Measurements from ENCODE around the gene DDX17.
A peak's percentile ranks its signal among the peaks of the same experiment; 100 is the strongest.

Gene DDX17

DNA sequence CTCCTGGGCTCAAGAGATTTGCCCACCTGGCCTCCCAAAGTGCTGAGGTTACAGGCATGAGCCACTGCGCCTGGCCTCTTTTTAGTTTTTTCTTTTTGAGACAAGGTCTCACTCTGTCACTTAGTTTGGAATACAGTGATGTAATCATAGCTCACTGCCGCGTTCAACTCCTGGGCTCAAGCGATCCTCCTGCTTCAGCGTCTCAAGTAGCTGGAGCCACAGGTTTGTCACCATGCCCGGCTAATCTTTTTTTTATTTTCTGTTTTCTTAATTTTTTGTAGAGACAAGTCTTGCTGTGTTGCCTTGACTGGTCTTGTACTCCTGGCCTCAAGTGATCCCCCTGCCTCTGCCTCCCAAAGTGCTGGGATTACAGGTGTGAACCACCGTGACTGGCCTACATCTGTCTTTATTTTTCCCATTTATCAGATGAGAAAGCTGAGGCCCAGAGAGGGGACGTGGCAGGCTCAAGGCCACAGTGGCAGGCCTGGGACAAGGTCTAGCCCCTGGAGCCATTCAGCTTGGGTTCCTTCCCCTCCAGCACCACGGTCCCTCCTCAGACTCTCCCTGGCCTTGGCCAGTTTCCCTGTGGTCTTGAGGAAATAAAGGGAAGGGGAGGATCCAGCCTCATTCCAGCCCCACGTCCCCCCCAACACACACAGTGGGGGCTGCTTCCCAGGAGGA lies 41.0 kb downstream of the DDX17 start:
- DNase-seq: no peak

DNA sequence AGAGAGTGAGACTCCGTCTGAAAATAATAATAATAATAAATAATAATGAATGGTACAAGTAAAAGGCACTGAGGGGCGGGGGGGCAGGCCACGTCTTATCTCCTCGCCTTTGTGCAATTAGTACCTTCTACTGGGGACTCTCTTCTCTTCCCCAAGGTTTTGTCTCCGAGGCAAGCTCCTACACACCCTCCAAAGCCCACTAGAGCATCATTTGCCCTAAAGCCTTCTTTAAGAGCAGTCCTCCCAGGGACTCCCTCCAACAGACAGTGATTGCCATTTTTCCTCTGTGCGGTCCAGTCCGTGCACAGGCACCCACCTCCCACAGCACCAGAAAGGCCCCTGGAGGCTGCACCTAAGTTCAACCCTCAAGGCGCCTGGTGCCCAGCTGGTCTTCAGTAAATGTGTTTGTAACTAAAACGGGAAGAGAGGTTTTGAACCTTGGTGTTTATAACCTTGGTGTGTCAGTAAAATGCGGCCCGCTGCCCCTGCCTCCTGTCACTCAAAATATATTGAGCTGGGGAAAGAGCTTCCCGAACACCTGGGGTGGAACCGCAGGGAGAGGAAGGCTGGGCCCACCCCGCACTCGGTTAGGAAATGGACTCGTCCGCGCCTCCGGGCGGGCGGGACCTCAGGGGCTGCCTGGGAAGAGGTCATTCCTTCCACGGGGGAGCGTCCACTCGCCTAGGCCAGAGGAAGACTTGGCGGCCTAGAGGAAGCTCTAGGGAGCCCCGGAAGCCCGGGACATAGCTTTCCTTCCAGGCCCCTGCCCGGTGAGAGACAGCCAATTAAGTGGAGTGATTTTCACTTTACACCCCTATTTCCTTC lies 42.9 kb downstream of the DDX17 start:
- peak; percentile 35 for DNase-seq

DNA sequence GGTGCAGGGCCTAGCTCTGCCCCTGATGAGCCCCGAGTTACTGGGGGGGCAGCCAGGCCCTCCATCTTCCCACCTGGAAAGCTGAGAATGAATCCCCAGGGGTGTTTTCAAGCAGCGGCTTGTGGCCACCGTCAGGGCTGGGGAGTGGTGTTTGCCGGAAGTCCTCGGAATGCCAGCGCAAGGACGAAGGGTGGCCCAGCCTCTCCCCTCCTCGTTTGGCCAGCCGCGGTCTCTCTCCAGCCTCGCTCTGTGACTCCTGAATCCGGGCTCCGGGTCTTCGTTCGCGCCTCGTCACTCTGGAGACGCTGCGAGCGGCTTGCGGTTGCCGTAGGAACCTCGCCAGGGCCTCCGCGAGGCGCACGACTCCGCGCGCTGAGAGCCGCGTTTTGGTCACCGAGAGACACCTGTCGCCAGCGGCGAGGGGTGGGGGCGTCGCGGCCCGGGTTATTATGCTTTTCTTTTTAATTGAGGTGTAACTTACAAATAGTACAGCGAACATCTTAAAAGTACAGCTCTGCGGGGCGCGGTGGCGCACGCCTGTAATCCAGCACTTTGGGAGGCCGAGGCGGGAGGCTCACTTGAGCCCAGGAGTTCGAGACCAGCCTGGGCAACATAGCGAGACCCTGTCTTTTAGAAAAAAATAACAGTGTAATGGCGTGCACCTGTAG lies 44.6 kb downstream of the DDX17 start:
- DNase-seq: peak; percentile 89

DNA sequence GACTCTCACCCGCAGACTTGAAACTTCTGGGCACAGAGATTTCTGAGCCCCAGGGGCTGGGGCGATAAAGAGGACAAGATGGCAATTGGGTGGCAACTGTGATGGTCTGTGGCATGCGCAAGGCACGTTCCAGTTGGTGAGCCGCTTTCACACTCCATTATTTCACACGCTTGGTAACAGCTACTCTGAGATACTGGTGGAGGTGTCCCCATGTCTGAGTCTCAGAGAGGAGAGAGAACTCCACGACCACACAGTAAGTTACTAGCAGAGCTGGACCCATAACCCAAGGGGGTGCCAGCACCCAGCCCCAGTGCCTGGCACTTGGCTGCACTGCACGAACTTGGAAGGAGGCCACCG lies 45.1 kb downstream of the DDX17 start:
- no peak for DNase-seq

DNA sequence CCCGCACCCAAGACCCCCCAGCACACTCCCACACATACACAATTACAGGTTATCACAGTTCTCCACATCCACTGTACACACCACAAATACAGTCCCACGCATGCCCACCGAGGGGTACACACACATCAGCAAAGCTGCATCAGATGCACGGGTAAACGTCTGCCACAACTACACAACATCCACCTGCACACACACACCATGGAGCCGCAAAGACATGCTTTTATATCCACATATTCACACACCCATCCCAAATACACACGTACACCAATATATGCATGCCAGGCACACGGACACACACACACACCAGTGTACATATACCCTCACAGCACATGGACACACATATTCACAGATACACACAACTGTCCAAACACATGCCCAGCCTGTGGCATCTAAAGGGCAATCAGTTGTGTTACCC lies 45.7 kb downstream of the DDX17 start:
- no peak for DNase-seq

DNA sequence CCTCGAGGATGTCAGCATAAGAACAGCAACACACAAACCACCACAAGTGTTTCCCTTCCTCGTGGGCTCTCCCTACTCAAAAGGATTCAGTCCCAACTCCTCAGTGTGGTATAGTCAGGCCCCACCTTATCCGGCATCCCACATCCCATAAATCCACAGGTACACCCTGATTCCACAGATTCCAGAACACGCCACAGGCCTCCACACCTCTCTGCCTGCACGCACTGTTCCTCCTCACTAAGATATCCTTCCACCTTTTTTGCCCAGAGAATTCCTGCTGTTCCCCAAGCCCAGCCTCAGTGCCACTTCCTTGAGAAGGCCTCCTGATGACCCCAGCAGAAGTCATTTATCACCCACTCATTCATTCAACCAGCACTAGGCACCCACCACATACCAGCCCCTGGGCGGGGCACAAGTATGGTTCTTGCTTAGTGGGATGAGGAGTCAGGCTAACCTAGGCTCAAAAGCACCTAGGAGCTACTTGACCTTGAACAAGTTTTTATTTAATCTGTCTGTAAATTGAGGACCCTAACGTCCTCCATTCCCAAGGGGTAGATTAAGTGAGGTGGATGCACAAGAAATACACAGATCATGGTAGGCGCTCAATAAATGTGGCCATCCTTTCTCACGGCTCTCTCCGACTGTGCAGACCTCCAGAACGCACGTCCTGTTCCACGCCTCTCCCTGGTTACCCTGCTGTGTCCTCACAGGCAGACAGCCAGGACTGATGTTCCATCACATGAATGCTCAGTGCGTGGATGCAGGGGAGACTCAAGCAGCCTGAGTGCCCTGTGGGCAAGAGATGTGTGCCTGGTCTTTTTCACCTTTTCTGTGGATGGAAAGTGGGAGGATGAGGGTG lies 49.0 kb downstream of the DDX17 start:
- DNase-seq: no peak

DNA sequence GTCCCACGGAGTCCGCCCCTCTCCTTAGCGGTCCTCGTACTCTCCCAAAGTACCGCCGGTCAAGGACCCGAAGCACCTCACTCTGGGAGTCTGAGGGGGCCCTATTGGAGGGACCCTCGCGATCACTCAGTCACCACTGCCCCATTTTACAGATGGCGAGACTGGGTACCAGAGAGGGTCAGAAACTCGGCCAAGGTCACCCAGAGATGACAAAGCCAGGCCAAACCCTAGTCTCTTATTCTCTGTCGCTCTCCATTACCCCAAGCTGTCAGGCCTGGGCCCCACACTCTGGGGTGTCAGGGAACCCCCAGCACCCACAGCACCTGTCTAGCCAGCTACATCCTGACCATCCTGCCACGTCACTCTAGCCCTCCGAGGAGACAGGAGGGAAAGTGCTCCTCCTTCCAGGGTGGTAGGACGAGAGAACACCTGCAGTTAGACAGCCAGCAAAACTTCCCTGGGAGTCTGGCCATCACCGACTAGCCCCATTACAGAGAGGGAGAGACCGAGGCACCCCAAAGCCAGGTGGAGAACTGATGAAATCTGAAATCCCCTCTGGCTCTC lies 49.8 kb downstream of the DDX17 start:
- DNase-seq: no peak

DNA sequence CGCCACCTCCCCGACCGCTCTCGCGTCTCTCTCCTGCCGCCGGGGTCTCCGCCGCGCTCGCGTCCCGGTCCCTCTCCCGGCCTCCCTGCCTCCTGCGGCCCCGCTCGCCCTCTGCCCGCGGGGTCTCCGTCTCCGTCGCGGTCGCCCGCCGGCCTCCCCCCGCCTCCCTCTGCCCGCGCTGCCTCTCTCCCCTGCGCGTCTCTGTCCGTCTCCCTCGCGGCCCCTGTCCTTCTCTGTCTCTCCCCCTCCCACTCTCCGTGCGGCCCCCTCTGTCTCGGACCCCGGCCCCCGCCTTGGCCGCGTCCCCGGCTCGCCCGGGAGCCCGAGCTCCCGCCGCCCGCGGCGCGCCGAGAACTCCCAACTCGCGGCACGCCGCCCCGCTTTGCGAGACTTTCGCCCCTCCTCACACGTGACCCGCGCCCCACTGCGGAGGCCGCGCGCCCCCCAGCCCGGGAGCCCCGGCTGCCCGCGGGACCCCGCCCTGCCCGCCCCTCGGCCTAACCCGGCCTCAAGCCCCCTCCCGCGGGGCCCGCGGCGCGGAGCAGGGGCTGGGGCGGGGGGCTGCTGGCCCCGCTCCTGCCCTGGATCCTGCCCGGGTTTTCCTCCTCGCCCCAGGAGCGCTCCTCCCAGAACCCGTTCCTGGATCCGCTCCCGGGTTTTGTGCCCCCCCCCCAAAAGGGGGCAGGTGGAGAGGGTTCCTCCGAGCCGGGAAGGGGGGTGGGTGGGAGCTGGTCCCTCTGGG lies 50.4 kb downstream of the DDX17 start:
- DNase-seq: peak; percentile 39

DNA sequence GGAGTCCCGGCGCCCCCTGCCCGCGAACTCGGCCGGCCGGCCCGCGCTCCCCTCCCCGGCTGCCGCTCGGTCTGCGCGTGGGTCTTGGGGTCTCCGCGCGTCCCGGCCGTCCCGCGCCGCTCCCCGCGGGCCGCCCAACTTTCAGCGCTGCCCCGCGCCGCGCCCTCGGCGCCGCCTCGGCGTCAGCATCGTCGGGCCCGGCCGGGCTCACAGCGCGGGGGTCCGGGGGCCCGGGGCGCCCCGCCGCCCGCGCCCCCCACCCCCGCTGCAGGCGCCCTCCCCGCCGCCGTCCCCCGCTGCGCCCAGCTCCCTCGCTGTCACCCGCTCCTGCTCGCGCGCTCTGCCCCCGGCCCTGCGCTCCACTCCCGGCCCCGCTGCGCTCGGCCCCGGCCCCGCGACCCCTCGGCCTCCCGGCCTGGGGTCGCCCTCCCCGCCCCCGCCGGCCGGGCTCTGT lies 51.0 kb downstream of the DDX17 start, which contains the start of gene KCNJ4:
TSS of gene KCNJ4 (minus strand) at position 124 of the 454 bp plus-strand sequence. CDS start 27,067 bp downstream, outside the sequence.
- no peak for DNase-seq

DNA sequence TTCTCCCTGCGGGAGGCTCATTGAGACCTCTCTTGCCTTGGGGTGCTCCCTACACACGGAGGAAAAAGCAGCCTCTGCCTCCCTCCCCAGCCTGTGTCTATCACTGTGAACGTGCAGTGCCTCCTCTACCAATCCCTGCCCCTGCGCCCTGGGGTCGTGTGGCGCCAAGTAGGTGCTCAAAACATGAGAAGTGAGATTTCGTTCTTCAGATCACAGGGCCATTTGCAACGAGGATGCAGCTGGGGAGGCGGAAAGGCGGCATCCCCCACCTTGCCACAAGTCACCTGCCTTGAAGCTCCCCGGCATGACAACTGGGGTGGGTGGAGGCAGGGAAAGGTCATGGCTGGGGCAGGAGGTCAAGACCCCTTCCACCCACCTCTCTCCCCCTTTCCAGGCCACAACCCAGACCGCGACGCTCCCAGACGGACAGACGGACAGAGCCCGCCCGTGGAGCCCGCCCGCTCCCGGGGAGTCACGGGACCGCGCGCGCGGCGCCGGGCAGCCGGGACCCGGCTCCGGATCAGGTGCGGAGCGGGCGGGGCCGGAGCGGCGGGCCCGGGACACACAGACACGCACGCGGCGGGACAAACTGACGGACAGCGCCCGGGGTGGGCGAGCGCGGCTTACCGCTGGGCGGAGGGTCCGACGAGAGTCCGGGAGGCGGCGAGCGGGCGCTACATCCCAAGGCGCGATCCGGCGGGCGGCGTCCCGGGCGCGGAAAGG lies 51.6 kb downstream of the DDX17 start:
- no peak for DNase-seq

DNA sequence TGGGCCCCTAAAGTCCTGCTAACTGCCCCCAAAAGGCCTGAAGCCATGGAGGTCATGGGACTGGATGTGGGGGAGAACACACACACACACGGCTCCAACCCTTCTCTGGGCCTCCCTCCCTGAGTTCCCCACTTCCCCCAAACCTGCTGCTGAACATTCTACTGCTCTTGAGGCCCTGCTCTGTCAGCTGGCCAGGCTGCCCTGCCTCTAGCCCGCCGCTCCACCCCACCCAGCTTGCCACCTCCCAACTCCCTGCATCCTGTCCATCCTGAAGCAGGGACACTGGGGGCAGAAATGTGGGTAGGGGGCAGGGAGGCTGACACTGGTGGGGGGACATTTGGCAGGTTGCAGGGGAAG lies 52.1 kb downstream of the DDX17 start:
- DNase-seq: no peak

DNA sequence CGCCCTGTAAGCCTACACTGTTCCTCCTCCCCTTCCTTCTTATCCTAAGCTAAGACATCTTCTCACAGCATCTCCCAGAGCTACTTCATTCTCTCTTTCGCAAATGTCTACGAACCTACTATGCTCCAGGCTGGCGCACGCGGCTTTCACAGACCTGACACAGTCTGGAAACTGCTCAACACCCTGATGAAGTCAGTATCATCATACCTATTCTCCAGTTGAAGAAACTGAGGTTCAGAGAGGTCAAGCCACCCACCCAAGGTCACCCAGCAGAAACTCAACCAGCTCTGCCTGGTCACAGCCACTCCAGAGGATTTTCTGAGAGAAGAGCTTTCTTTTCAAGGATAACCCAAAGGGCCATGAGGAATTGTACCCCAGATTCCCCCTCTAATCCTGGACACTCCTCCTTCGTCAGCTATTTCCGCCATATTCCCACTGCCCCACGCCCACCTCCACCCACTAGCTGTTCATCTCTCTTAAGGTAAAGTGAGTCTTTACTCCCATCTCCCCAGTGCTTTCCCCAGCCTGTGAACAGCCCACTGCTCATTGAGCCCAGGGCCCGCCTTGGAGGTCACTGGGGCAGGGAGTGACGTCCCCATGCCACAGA lies 52.9 kb downstream of the DDX17 start:
- DNase-seq: no peak

DNA sequence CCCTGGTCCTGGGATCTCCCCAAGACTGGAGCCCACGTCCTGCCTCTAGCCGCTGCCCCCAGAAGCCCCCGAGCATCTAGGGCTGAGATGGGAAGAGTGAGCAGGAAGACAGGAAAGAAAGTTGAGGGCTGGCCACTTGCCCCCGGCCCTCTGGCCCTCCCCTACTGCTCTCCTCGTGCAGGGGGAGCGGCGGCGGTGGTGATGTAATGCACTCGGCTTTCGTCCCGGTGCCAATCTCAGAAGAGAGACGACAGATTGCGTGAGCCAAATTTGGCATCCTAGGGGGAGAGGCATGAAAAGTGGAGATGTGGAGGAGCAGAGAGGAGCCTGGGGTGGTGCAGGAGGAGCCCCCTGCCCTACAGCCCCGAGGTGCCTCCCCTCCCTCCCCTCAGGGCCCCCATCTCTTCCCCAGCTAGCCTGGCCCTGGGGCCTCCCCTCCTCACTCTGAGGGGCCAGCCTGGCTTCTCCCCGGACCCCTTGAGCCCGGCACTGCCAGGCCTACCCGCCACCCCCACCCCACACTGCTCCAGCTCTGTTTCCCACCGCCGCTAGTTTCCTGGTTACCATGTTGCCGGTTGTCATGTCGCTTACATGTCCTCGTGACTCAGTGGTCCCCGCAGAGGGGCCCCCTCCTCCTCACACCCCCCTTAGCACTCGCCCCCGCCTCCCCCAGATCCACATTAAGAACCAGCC lies 53.6 kb downstream of the DDX17 start:
- no peak for DNase-seq

DNA sequence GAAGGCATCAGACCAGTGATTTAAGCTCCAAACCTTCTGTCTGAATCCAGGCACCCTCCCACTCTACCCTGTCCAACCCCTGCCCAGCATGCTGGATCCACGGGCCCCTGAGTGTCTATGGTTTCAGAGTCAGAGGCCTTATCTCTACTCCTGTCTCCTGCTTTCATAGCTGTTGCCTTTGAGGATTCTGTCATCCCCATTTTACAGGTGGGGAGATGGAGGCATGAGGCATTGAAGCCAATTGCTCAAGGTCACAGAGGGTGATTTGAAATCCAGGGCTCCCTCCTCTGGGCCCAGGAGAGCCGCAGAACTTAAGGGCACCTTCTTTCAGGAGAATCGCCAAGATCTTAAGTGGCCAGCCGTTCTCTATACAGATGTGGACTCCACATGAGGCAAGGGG lies 54.2 kb downstream of the DDX17 start:
- DNase-seq: no peak

DNA sequence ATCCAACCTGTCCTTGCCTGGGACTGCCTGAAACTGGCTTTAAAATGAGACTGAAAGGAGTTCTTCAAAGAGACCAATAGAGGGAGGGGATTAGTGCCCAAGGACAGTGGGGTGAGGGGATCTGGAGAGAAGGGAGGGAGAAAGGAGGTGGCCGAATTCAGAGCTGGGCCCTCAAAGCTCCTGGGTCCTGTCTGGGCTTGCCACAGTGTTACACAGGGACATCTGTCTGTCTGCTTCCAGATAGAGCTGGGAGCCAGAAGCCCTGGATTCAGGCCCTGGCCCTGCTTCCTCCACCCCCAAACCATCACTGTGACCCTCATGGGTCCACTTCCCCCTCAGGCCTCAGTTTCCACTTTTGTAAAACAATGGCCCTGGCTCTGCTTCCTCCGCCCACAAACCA lies 54.7 kb downstream of the DDX17 start:
- DNase-seq: no peak

DNA sequence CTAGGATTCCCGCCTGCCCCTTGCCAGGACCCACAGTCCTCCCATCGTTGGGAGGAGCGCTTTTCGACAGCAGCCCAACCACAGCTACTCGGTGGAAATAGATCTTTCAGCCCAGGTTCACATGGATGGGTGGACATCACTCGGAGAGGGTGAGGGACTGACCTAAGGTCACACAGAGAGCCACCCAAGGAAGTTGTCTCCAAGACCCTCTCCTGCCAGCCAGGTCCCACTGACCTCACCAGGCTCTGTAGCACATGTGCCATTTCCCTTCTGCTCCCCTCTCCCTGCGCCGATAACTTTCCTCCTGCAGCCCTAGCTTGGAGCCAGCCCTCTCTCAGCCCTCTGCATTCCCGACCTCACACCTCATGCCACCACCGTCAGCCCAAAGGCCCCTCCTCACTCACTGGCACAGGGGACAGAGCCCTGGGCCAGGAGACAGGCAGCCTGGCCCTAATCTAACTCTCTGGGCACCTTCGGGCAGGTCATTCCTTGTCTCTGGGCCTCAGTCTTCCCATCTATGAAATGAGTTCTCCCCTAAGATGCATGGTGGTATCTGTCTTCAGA lies 55.8 kb downstream of the DDX17 start:
- DNase-seq: no peak

DNA sequence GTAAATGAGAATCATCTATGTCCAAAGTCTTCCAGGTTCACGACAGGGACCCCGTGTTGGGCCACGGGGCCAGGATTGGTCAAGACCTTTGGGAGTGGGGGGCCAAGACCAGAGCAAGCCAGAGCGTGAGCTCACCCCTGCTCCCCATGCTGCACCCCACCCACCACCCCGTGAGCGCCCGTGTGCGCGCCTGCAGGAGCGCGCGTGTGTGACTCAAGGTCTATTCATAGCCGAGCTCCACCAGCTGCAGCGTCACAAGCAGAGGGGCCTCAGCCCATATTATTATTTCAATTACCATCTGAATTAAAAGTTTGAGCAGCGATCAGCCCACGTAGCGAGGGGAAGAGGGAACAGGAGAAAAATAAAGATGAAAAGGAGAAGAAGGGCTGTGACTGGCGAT lies 56.3 kb downstream of the DDX17 start:
- no peak for DNase-seq

DNA sequence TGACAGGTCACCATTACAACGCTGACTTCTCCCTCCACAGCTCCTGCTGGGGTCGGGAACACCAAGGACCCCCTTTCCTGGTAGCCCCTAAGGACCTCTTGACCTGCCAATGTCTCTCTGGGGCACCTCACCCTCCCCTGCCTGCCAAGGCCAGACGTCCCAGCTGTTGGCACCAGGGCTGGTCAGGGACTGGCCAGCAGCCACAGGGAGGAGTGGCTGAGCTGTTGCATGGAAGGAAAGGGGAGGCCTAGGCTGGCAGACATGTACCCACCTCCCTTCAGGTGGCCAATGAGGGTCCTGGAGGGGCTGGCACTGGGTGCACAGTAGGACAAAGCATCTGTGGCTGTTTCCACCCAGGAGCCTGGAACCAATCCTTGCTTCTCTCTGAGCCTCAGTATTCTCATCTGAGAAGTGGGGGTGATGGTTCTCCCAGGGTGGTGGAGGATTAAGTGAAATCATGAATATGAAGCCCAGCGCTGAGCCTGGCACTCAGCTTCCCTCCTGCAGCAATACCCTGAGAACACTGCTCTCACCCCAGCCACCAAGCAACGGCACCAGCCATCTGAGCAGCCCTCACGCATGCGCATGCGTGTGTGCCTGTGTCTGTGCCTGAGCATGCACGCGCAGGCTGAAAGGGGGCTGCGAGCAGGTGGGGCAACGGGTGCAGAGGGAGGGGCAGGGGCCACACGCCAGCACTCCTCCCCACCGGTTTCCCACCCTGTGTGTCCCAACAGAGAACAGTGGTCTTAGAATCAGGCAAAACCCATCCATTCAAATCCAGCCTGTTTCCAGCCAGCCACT lies 57.0 kb downstream of the DDX17 start:
- no peak for DNase-seq
